Nucleus accumbens (tissue), 56 donors: ENCODE results near the gene CHFR.
"Not testable (repeated sequence)": the region's sequence is repeated elsewhere in the genome, so short reads cannot be mapped to it uniquely, and the experiment has no call there.

Experiments used
- DNase-seq, 56 donors: peaks; one replicate each; lab custom pipeline; 2025; lab: John Stamatoyannopoulos, UW

CHFR gene

DNA sequence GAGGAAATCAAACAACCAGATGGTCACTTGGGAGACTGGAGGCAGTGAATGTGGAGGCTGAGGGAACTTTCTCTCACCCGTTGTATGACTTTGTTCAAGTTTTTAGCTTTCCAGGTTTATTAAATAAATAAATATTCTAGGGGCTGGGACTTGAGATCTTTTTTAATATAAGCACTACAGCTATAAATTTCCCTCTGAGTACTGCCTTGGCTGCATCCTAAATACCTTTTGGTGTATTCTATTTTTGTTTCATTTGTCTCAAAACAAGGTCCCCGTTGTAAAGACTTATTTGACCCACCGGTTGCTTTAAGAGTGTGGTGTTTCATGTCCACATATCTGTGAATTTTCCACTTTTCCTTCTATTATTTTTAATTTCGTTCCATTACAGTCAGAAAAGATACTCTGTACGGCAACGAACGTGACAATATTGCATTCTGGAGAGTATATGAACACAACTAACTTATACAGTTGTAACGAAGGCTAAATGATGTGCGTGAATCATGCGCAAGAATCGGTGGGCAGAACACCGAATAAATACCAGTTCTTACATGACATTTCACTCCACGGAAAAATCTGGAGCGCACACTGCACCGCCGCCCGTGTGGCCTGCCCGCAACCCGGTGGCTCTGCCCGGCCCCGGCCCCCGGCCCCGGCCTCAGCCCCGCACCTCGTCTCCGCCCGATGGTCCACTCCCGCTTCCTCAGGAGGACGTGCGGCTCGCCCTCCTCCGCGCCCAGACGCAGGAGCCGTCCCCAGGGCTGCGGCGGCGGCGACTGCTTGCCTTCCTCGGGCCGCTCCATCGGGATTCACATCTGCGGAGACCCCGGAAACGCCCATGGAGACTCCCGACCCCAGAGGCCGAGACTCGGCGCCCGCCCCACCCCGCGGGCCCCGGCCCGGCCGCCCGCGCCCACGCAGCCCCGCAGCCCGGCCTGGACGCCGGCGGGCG, 602 bp downstream of the CHFR start:
- DNase-seq: peak in 12 of 56 donors; percentile 17 to 80 (median 48)

DNA sequence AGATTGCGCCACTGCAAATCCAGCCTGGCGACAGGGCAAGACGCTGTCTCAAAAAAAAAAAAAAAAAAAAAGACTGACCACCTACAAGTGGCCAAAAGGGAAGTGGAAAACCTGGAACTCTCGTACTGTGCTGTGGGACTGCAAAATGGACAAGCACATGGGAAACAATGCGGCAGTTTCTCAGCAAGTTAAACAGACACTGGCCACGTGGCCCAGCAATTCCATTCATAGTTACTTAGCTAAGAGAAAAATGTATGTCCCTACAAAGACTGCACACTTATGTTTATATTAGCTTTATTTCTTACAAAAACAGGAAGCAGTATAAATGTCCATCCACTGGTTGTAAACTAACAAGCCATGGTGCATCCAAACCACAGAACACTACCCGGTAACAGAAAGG, 5.6 kb downstream of the CHFR start:
- no peak for DNase-seq

DNA sequence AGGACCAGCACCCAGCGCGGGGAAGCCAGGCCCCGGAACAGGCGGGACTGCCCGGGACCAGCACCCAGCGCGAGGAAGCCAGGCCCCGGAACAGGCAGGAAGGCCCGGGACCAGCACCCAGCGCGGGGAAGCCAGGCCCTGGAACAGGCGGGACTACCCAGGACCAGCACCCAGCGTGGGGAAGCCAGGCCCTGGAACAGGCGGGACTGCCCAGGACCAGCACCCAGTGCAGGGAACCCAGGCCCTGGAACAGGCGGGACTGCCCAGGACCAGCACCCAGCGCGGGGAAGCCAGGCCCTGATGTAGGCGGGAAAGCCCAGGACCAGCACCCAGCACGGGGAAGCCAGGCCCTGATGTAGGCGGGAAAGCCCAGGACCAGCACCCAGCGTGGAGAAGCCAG, 12.8 kb downstream of the CHFR start:
- DNase-seq: not testable (repeated sequence)

GRCh38 chr12:132874175-132874574, 13.2 kb downstream of the CHFR start:
- no peak for DNase-seq

DNA sequence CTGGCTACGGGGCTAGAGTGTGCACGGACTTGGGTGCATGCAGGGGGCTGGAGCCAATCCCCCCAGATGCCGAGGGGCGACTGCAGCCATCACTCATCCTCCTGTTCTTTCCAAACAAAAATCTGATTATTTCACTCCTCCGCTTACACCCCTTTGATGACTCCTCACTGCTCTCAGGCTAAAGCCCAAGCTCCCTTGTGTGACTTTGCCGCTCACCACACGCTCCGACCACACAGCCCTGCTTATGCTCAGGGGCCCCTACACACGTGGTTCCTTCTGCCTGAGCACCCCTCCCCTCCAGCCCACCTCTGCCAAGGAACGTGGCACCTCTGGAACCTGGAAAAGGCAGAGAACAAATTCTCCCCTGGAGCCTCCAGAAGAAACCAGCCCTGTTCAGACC, 13.7 kb downstream of the CHFR start:
- no peak for DNase-seq

- DNase-seq: no peak
Measured at GRCh38 chr12:132872975-132873421, 14.4 kb downstream of the CHFR start.

- peak in 2 of 56 donors; percentile 9 to 28 for DNase-seq
Measured at GRCh38 chr12:132872073-132872855, 15.1 kb downstream of the CHFR start.

GRCh38 chr12:132869551-132869950, 17.9 kb downstream of the CHFR start:
- no peak for DNase-seq

DNA sequence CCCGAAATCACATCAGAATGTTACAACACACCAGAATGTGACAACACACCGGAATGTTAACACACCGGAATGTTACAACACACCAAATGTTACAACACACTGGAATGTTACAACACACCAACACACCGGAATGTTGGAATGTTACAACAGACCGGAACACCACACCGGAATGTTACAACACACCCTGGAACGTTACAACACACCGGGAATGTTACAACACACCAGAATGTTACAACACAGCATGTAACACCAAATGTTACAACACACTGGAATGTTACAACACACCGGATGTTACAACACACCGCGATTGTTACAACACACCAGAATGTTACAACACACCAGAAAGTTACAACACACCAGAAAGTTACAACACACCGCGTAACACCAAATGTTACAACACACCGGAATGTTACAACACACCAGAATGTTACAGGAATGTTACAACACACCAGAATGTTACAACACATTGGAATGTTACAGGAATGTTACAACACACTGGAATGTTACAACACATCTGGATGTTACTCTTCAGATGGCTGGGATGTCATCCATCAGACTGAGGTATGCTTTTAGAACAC, 21.1 kb downstream of the CHFR start:
- no peak for DNase-seq

- DNase-seq: no peak
Measured at GRCh38 chr12:132861558-132861957, 25.8 kb downstream of the CHFR start.

GRCh38 chr12:132858718-132859266, 28.6 kb downstream of the CHFR start:
- no peak for DNase-seq

GRCh38 chr12:132857019-132857418, 30.4 kb downstream of the CHFR start:
- not testable (repeated sequence) for DNase-seq

- DNase-seq: no peak
Measured at GRCh38 chr12:132856581-132856980, 30.8 kb downstream of the CHFR start.

DNA sequence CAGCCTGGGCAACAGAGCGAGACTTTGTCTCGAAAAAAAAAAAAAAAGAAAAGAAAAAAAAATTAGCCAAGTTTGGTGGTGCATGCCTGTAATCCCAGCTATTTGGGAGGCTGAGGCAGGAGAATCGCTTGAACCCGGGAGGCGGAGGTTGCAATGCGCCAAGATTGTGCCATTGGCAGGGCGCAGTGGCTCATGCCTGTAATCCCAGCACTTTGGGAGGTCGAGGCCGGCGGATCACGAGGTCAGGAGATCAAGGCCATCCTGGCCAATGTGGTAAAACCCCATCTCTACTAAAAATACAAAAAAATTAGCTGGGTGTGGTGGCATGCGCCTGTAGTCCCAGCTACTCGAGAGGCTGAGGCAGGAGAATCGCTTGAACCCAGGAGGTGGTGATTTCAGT, 32.2 kb downstream of the CHFR start:
- DNase-seq: not testable (repeated sequence)

DNA sequence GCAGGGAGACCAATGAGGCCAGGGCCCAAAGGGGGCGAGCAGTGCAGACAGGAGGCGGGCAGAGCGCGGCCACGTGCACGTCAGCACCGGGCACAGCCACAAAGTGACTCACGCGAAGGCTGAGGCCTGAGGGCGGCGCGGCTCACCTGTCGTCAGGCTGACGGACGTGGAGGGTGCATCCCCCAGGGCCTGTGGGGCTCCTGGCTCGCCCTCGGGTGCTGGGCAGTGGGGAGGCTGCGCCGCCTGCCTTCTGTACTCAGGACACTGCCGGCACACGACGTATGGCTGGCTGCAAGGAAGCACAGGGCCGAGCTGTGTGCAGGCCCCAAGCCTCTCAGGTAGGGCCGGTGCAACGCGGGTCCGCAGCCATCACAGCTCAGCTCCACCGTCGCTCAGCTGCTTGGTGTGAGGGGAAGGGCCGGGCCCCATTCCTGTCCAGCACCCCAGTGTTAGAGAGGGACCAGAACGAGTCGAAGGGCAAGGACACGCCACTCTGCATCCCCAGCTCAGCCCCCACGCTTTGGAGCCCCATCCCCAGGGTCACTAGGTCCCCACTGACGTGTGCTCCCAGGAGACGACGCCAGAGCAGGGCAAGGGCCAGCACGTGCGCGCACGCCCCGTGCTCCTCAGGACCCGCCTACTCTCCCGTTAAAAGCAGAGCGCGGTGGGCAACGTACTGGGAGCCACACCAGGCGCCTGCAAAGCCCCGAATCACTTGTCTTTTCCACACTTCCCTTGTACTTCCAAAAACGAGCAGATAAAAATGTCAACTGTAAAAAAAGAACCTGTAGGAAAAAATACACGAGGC, 33.9 kb downstream of the CHFR start:
- no peak for DNase-seq

GRCh38 chr12:132852496-132852895, 34.9 kb downstream of the CHFR start:
- DNase-seq: no peak

DNA sequence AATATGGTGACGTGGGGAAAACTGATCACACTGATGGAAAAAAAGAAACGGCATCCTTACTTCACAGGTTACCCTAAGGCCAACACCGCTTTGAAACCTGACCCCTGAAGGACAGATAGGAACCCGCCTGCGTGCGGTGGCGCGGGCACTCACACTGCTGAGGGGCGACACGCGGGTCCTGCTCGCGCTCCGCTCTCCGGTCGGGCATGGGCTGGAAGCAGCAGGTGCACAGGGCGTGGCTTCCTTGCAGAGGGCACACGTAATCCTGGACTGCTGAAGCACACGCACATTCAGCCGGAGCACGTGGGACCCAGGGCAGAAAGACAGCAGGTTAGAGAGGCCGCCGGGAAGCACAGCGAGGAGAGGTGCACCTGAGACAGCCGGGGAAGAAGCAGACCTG, 35.9 kb downstream of the CHFR start:
- DNase-seq: no peak

GRCh38 chr12:132850291-132850690, 37.1 kb downstream of the CHFR start:
- DNase-seq: no peak

- DNase-seq: no peak
Measured at GRCh38 chr12:132848521-132848920, 38.9 kb downstream of the CHFR start.
